ENCODE measurements around the gene NPY2R. TPM values are rescaled to one million over a fixed set of nuclear protein-coding genes. Genes with fewer than 3 reads are reported as not detected.

NPY2R gene
- total and polyA plus RNA-seq, 9 donors = 0.04 to 0.79 (median 0.12) TPM; not detected in 4

- H3K36me3 ChIP-seq = no peaks in the 10 kb centered on the region
- WGBS, 3 donors = 76 to 90% (median 82%) methylated on average over 5 of the region's 5 CpGs
Observed at GRCh38 chr4:155220025-155220424, 11.6 kb downstream of the NPY2R start.

GRCh38 chr4:155227131-155227530 is 18.7 kb downstream of the NPY2R start:
- Histone ChIP-seq H3K9me3 (no peaks in the 10 kb centered on the region), H3K27me3 (no peaks in the 10 kb centered on the region), H3K27ac (no peak overlapping the region), H3K4me1 (ENCODE audit: insufficient read depth) (no peaks in the 10 kb centered on the region), H3K36me3 (no peaks in the 10 kb centered on the region), H3K4me3 (no peak overlapping the region)
- no peak for DNase-seq
- intact Hi-C loops (cut with DNase I) = no loop called here
- TF ChIP-seq POLR2A (IDR thresholded peaks at IDR 0.05) (no peak), EP300 (IDR thresholded peaks at IDR 0.05) (no peak), CTCF (IDR thresholded peaks at IDR 0.05) (no peak)
- WGBS, 3 donors = 6 to 14% (median 8%) methylated on average over 2 of the region's 2 CpGs

More at GRCh38 chr4:155220025-155220424, 11.6 kb downstream of the NPY2R start:
- H3K4me1 ChIP-seq (ENCODE audit: insufficient read depth) = no peaks in the 10 kb centered on the region
- TF ChIP-seq POLR2A (IDR thresholded peaks at IDR 0.05) (no peak), EP300 (IDR thresholded peaks at IDR 0.05) (no peak), CTCF (IDR thresholded peaks at IDR 0.05) (no peak)
- intact Hi-C loops (cut with DNase I) = no loop called here
- no peaks in the 10 kb centered on the region for H3K9me3 ChIP-seq
- no peak overlapping the region for H3K4me3 ChIP-seq
- DNase-seq = no peak
- no peaks in the 10 kb centered on the region for H3K27me3 ChIP-seq
- H3K27ac ChIP-seq = no peak overlapping the region

GRCh38 chr4:155228713-155229112 is 20.3 kb downstream of the NPY2R start:
- no peak for TF ChIP-seq POLR2A (IDR thresholded peaks at IDR 0.05)
- no peak for TF ChIP-seq EP300 (IDR thresholded peaks at IDR 0.05)
- TF ChIP-seq CTCF (IDR thresholded peaks at IDR 0.05) = no peak
- H3K9me3 ChIP-seq = no peaks in the 10 kb centered on the region
- no peaks in the 10 kb centered on the region for H3K4me1 ChIP-seq (ENCODE audit: insufficient read depth)
- H3K4me3 ChIP-seq = no peak overlapping the region
- H3K27ac ChIP-seq = no peak overlapping the region
- DNase-seq = no peak
- no peaks in the 10 kb centered on the region for H3K36me3 ChIP-seq
- no peaks in the 10 kb centered on the region for H3K27me3 ChIP-seq
- intact Hi-C loops (cut with DNase I) = no loop called here

GRCh38 chr4:155232432-155232831 is 24.0 kb downstream of the NPY2R start:
- Histone ChIP-seq H3K36me3 (no peaks in the 10 kb centered on the region), H3K4me1 (ENCODE audit: insufficient read depth) (no peaks in the 10 kb centered on the region), H3K27me3 (no peaks in the 10 kb centered on the region), H3K9me3 (no peaks in the 10 kb centered on the region), H3K27ac (no peak overlapping the region), H3K4me3 (no peak overlapping the region)
- DNase-seq = no peak
- TF ChIP-seq POLR2A (IDR thresholded peaks at IDR 0.05) (no peak), EP300 (IDR thresholded peaks at IDR 0.05) (no peak)
- intact Hi-C loops (cut with DNase I) = no loop called here

GRCh38 chr4:155234206-155234605 is 25.8 kb downstream of the NPY2R start:
- Histone ChIP-seq H3K4me1 (ENCODE audit: insufficient read depth) (no peaks in the 10 kb centered on the region), H3K4me3 (no peak overlapping the region), H3K27ac (no peak overlapping the region), H3K27me3 (no peaks in the 10 kb centered on the region), H3K9me3 (no peaks in the 10 kb centered on the region), H3K36me3 (no peaks in the 10 kb centered on the region)
- no peak for DNase-seq
- WGBS, 3 donors = 81 to 95% (median 90%) methylated on average over 1 of the region's 1 CpG
- TF ChIP-seq EP300 (IDR thresholded peaks at IDR 0.05) = no peak
- no peak for TF ChIP-seq POLR2A (IDR thresholded peaks at IDR 0.05)
- TF ChIP-seq CTCF (IDR thresholded peaks at IDR 0.05) = no peak
- intact Hi-C loops (cut with DNase I) = no loop called here
